H1 (cell line): ENCODE data around the gene ADCY2. TPM values are rescaled to one million over a fixed set of nuclear protein-coding genes. Genes with fewer than 3 reads are reported as not detected.

ENCODE experiments used
- CTCF ChIA-PET: fragments of 300-600 bp; sonication (Branson Sonifier 250); formaldehyde crosslinking; loops from one replicate; lab custom pipeline; 2021; ENCODE audit not compliant: partially characterized antibody; lab: Charles Lee
- POLR2A ChIA-PET: fragments of 300-600 bp; sonication (Branson Sonifier 250); formaldehyde crosslinking; loops from one replicate; lab custom pipeline; 2021; ENCODE audit warnings: inconsistent platforms; ENCODE audit not compliant: partially characterized antibody; lab: Charles Lee
- DNase-seq, 2 experiments: peaks; one replicate each; pipeline versions ENCODE4 v3.0.0 to v3.0.0-alpha.2; 2010 to 2022; ENCODE audit warnings: low spot score in 2 of 2, low read depth in 1 of 2, mixed read lengths in 1 of 2
- FAIRE-seq: peaks from 2 replicates; lab custom pipeline; 2011; peaks lifted over from hg19 to GRCh38; lab: Jason Lieb, UNC
- H2AFZ ChIP-seq: 2 replicates; pipeline ENCODE4 v1.8.1; 2012; ENCODE audit warnings: low read length, inconsistent platforms
- H2AK5ac ChIP-seq: 2 replicates; pipeline ENCODE4 v1.6.1; 2013; ENCODE audit warnings: low read depth, low read length
- H2BK120ac ChIP-seq: replicated peaks from 2 replicates; pipeline ENCODE3; 2013; ENCODE audit warnings: low read depth, low read length, inconsistent platforms
- H2BK12ac ChIP-seq: 2 replicates; pipeline ENCODE4 v1.6.1; 2013; ENCODE audit warnings: low read depth, low read length
- H2BK15ac ChIP-seq: 2 replicates; pipeline ENCODE4 v1.6.1; 2013; ENCODE audit warnings: low read length
- H2BK20ac ChIP-seq: 2 replicates; pipeline ENCODE4 v1.6.1; 2013; ENCODE audit warnings: low read length
- H2BK5ac ChIP-seq: 2 replicates; pipeline ENCODE4 v1.6.1; 2013; ENCODE audit warnings: low read depth, low read length
- H3K14ac ChIP-seq: 2 replicates; pipeline ENCODE4 v1.6.1; 2013; ENCODE audit warnings: inconsistent platforms; ENCODE audit not compliant: insufficient read length
- H3K18ac ChIP-seq: 2 replicates; pipeline ENCODE4 v1.6.1; 2013; ENCODE audit warnings: low read length; ENCODE audit errors: extremely low read depth
- H3K23ac ChIP-seq: 2 replicates; pipeline ENCODE4 v1.6.1; 2013; ENCODE audit warnings: inconsistent platforms; ENCODE audit not compliant: insufficient read length
- H3K23me2 ChIP-seq: 2 replicates; pipeline ENCODE4 v1.6.1; 2013; ENCODE audit warnings: low read depth, low read length
- H3K27ac ChIP-seq: 2 replicates; pipeline ENCODE4 v1.6.1; 2011; ENCODE audit warnings: low read depth, low read length, inconsistent platforms
- H3K27me3 ChIP-seq, 4 experiments: replicated peaks in 1 of 4; 1 replicate in 1 of 4; 2 replicates in 3 of 4; pipeline versions ENCODE4 v1.6.1 to v1.8.1; 2011 to 2013; ENCODE audit warnings: low read length in 3 of 4, mild to moderate bottlenecking in 3 of 4, inconsistent platforms in 2 of 4, mixed read lengths in 2 of 4, moderate library complexity in 1 of 4; ENCODE audit not compliant: control insufficient read depth in 3 of 4, insufficient read depth in 3 of 4; ENCODE audit errors: extremely low read depth in 1 of 4
- H3K36me3 ChIP-seq, 4 experiments: 2 replicates each; pipeline versions ENCODE4 v1.6.1 to v1.8.1; 2011 to 2013; ENCODE audit warnings: mild to moderate bottlenecking in 4 of 4, low read length in 3 of 4, moderate library complexity in 2 of 4, control low read depth in 1 of 4, inconsistent platforms in 1 of 4; ENCODE audit not compliant: insufficient read depth in 4 of 4, control insufficient read depth in 2 of 4
- H3K4ac ChIP-seq: replicated peaks from 2 replicates; pipeline ENCODE3; 2013; ENCODE audit warnings: low read length, low read depth, mixed read lengths, inconsistent platforms; ENCODE audit not compliant: insufficient read length
- H3K4me1 ChIP-seq, 4 experiments: replicated peaks in 1 of 4; 1 replicate in 1 of 4; 2 replicates in 3 of 4; pipeline versions ENCODE4 v1.6.1 to v1.8.1; 2011 to 2013; ENCODE audit warnings: low read length in 3 of 4, inconsistent platforms in 2 of 4, mixed read lengths in 1 of 4; ENCODE audit not compliant: insufficient read depth in 4 of 4, control insufficient read depth in 3 of 4
- H3K4me2 ChIP-seq, 2 experiments: 2 replicates each; pipeline versions ENCODE4 v1.6.1 to v1.8.1; 2011 to 2013; ENCODE audit warnings: low read depth in 2 of 2, low read length in 2 of 2, control low read depth in 1 of 2, inconsistent platforms in 1 of 2, mild to moderate bottlenecking in 1 of 2; ENCODE audit not compliant: insufficient read depth in 1 of 2
- H3K4me3 ChIP-seq, 4 experiments: fragments of 200-600, 300-600 bp in 1 of 4; sonication (generic), shearing (Covaris generic), sonication (Bioruptor Twin) in 1 of 4; 2 replicates each; pipeline versions ENCODE4 v1.5.1 to v1.8.1; 2011 to 2016; ENCODE audit warnings: low read length in 4 of 4, low read depth in 3 of 4, control low read depth in 2 of 4, inconsistent platforms in 2 of 4, mild to moderate bottlenecking in 2 of 4, mixed read lengths in 1 of 4, moderate library complexity in 1 of 4; ENCODE audit not compliant: insufficient read depth in 2 of 4; ENCODE audit errors: extremely low read depth in 1 of 4
- H3K56ac ChIP-seq: replicated peaks from 2 replicates; pipeline ENCODE3; 2013; ENCODE audit warnings: low read depth, mild to moderate bottlenecking, mixed read lengths, low read length, inconsistent platforms; ENCODE audit not compliant: insufficient read length
- H3K79me1 ChIP-seq: 2 replicates; pipeline ENCODE4 v1.6.1; 2013; ENCODE audit warnings: low read depth, low read length, control low read depth
- H3K79me2 ChIP-seq, 2 experiments: 2 replicates each; pipeline versions ENCODE4 v1.6.1 to v1.8.1; 2012 to 2013; ENCODE audit warnings: low read length in 2 of 2, mild to moderate bottlenecking in 2 of 2, inconsistent platforms in 1 of 2; ENCODE audit not compliant: insufficient read depth in 2 of 2, control insufficient read depth in 1 of 2
- H3K9ac ChIP-seq, 4 experiments: replicated peaks in 1 of 4; 1 replicate in 1 of 4; 2 replicates in 3 of 4; pipeline versions ENCODE4 v1.6.1 to v1.8.1; 2011 to 2013; ENCODE audit warnings: low read depth in 3 of 4, low read length in 3 of 4, control low read depth in 2 of 4, mild to moderate bottlenecking in 2 of 4, moderate library complexity in 2 of 4, inconsistent platforms in 1 of 4; ENCODE audit errors: extremely low read depth in 1 of 4
- H3K9me3 ChIP-seq, 2 experiments: 2 replicates each; pipeline versions ENCODE4 v1.6.1 to v1.8.1; 2012 to 2013; ENCODE audit warnings: mild to moderate bottlenecking in 2 of 2, moderate library complexity in 2 of 2, control low read depth in 1 of 2, inconsistent platforms in 1 of 2, low read depth in 1 of 2, low read length in 1 of 2, mixed read lengths in 1 of 2; ENCODE audit not compliant: insufficient read depth in 2 of 2
- H4K20me1 ChIP-seq, 2 experiments: replicated peaks in 1 of 2; 2 replicates each; pipeline versions ENCODE3 to v1.8.1; 2011 to 2013; ENCODE audit warnings: inconsistent platforms in 2 of 2, low read length in 2 of 2, mild to moderate bottlenecking in 1 of 2; ENCODE audit not compliant: insufficient read depth in 2 of 2, control insufficient read depth in 1 of 2
- H4K5ac ChIP-seq: 2 replicates; pipeline ENCODE4 v1.6.1; 2013; ENCODE audit warnings: low read length, low read depth, mixed read lengths, inconsistent platforms; ENCODE audit not compliant: insufficient read length
- H4K8ac ChIP-seq: 2 replicates; pipeline ENCODE4 v1.8.0; 2013; ENCODE audit warnings: mild to moderate bottlenecking, moderate library complexity, low read length, inconsistent platforms; ENCODE audit not compliant: insufficient read depth; ENCODE audit errors: extremely low read depth
- H4K91ac ChIP-seq: replicated peaks from 2 replicates; pipeline ENCODE3; 2013; ENCODE audit warnings: low read length, mixed read lengths, inconsistent platforms; ENCODE audit not compliant: insufficient read length
- BCL11A ChIP-seq, 2 experiments: IDR thresholded peaks; one replicate each; pipeline ENCODE4 v1.6.1; 2011; ENCODE audit warnings: low read depth in 2 of 2, low read length in 2 of 2, mild to moderate bottlenecking in 2 of 2
- GABPA ChIP-seq: IDR thresholded peaks from 2 replicates; pipeline ENCODE4 v1.6.1; 2011; ENCODE audit warnings: mild to moderate bottlenecking, low read length, moderate library complexity, borderline replicate concordance; ENCODE audit not compliant: insufficient read depth
- HDAC6 ChIP-seq: IDR thresholded peaks from one replicate; pipeline ENCODE4 v1.7.1; 2012; ENCODE audit warnings: low read depth, mild to moderate bottlenecking, inconsistent platforms, low read length, moderate library complexity
- JUN ChIP-seq: IDR thresholded peaks from 2 replicates; pipeline ENCODE4 v1.6.1; 2011; ENCODE audit warnings: low read depth, mild to moderate bottlenecking, improper control_type of control experiment, low read length
- KDM5A ChIP-seq: fragments of 200-600 bp; IDR thresholded peaks from 2 replicates; pipeline ENCODE4 v1.7.1; 2012; ENCODE audit warnings: mild to moderate bottlenecking, low read length, inconsistent platforms, mixed read lengths
- MAX ChIP-seq: IDR thresholded peaks from 2 replicates; pipeline ENCODE4 v1.6.1; 2012; ENCODE audit warnings: inconsistent platforms
- NANOG ChIP-seq: IDR thresholded peaks from 2 replicates; pipeline ENCODE4 v1.6.1; 2011; ENCODE audit warnings: low read length, low read depth, mild to moderate bottlenecking, inconsistent platforms; ENCODE audit not compliant: insufficient read depth, poor library complexity, severe bottlenecking
- POLR2AphosphoS5 ChIP-seq: IDR thresholded peaks from 2 replicates; pipeline ENCODE4 v1.6.1; 2011; ENCODE audit warnings: low read depth, low read length
- POU5F1 ChIP-seq: IDR thresholded peaks from 2 replicates; pipeline ENCODE4 v1.6.1; 2011; ENCODE audit warnings: low read depth, mild to moderate bottlenecking, low read length, moderate library complexity
- RBBP5 ChIP-seq: IDR thresholded peaks from 2 replicates; pipeline ENCODE4 v1.7.1; 2012; ENCODE audit warnings: low read depth, mild to moderate bottlenecking, inconsistent platforms, low read length, moderate library complexity, borderline replicate concordance
- SP2 ChIP-seq: IDR thresholded peaks from 2 replicates; pipeline ENCODE4 v1.6.1; 2012; ENCODE audit warnings: mild to moderate bottlenecking, low read length, inconsistent platforms
- SUZ12 ChIP-seq: fragments of 200-600 bp; sonication (generic); IDR thresholded peaks from 2 replicates; pipeline ENCODE4 v1.6.1; 2012; ENCODE audit warnings: mild to moderate bottlenecking, inconsistent platforms, low read length, moderate library complexity, mixed read lengths
- ZNF274 ChIP-seq: IDR thresholded peaks from 2 replicates; pipeline ENCODE4 v1.7.0; 2012; ENCODE audit warnings: low read length, borderline replicate concordance; ENCODE audit errors: extremely low read depth
- WGBS, 2 experiments: shearing (Covaris generic) in 1 of 2; methylation state at CpG; one replicate each; pipeline versions ENCODE4 v1.1.6 to v1.1.7; 2013 to 2015; ENCODE audit warnings: low lambda C conversion rate in 2 of 2, mixed read lengths in 2 of 2, inconsistent platforms in 1 of 2, low coverage in 1 of 2, missing lambda C conversion rate in 1 of 2; ENCODE audit not compliant: insufficient replicate concordance in 2 of 2, insufficient coverage in 1 of 2, insufficient read length in 1 of 2; ENCODE audit errors: extremely low coverage in 1 of 2, missing lambda C conversion rate in 1 of 2; 5-methylcytosine and 5-hydroxymethylcytosine counted together
- polyA plus RNA-seq, 7 experiments: library from polyadenylated mRNA; depleted of rRNA in 3 of 7; stranded (reverse) in 5 of 7; unstranded in 2 of 7; fragments of >200 nt in 5 of 7; fragments of 200-250 nt in 2 of 7; gene quantifications; 1 replicate in 5 of 7; 2 replicates in 1 of 7; 4 replicates in 1 of 7; pipeline versions ENCODE4 v1.2.1 to v1.2.3, GENCODE V29; 2011 to 2013; ENCODE audit warnings: missing spikeins in 2 of 7, mixed read lengths in 2 of 7
- total RNA-seq: library from RNA; stranded (reverse); fragmentation: NEBNext Ultra II Directional; extraction: Animal tissue kit (Norgen Biotek cat#: 25700); gene quantifications from 2 replicates; pipeline ENCODE4 v1.2.1, GENCODE V29; 2021

ADCY2 gene
- total and polyA plus RNA-seq, 2 of the 8 experiments (the other 6 are each of a cell fraction or from before 2014, with no cell fraction given) = 35.8 to 122 TPM

- Histone ChIP-seq H3K9me3 (no peaks in the 10 kb centered on the region), H3K9ac (no peak overlapping the region), H2BK12ac (no peak overlapping the region), H3K14ac (no peak overlapping the region), H3K23me2 (no peaks in the 10 kb centered on the region), H2AK5ac (no peak overlapping the region), H3K4ac (no peak overlapping the region), H2BK20ac (no peak overlapping the region), H2BK15ac (no peak overlapping the region), H4K5ac (no peak overlapping the region), H3K56ac (no peak overlapping the region), H4K8ac (no peak overlapping the region), H3K27ac (no peak overlapping the region), H3K23ac (no peak overlapping the region), H3K4me3 (0 out of 8 replicates have a peak overlapping the region, but pooled peaks of 1 of the 4 experiments have one; percentile 0), H3K18ac (no peak overlapping the region), H3K27me3 (no peaks in the 10 kb centered on the region), H2AFZ (no peak overlapping the region), H3K4me1 (peaks cover 0 to 10% (median 6%) of the 10 kb centered on the region in 4 experiments; a peak in 5 of 7 replicates), H2BK120ac (peak overlapping the region; percentile 10), H3K79me2 (no peaks in the 10 kb centered on the region), H2BK5ac (no peak overlapping the region), H4K20me1 (no peaks in the 10 kb centered on the region), H3K79me1 (no peaks in the 10 kb centered on the region), H3K4me2 (0 out of 4 replicates have a peak overlapping the region, but pooled peaks have one; percentile 11 to 30), H4K91ac (no peak overlapping the region), H3K36me3 (peaks cover 0 to 3% (median 0%) of the 10 kb centered on the region in 4 experiments; a peak in 3 of 8 replicates)
- ChIA-PET POLR2A (no interaction called here), CTCF (no interaction called here)
- no peak for FAIRE-seq
- DNase-seq = no peak
- WGBS, 2 experiments = 85% methylated on average over 4 of the region's 4 CpGs; no CpG with 5 or more reads in 1 of the 2 experiments
- TF ChIP-seq HDAC6 (no peak), KDM5A (no peak), POU5F1 (no peak), JUN (no peak), MAX (no peak), GABPA (no peak), NANOG (no peak), RBBP5 (no peak), SP2 (no peak), POLR2AphosphoS5 (no peak), ZNF274 (no peak), BCL11A (IDR thresholded peaks at IDR 0.05; ENCODE audit: low read depth in 2 of 2, low read length in 2 of 2) (no peak), SUZ12 (no peak)
Observed at GRCh38 chr5:7784683-7785380, 388.9 kb downstream of the ADCY2 start.
